ENCODE data around the gene FBXO10.

FBXO10 gene

GRCh38 chr9:37617832-37618231 lies 41.7 kb upstream of the FBXO10 start:
- no peak for DNase-seq (ENCODE audit: extremely low read depth, insufficient read length)
- H3K4me3 ChIP-seq (replicated peaks; ENCODE audit: low read depth, low read length) = no peak overlapping the region
- H3K36me3 ChIP-seq (ENCODE audit: control insufficient read depth, insufficient read depth, low read length) = no peaks in the 10 kb centered on the region
- H3K27me3 ChIP-seq (replicated peaks; ENCODE audit: control insufficient read depth, insufficient read depth, low read length) = no peaks in the 10 kb centered on the region; the same call in 1 of the 2 replicates
- TF ChIP-seq CTCF (IDR thresholded peaks at IDR 0.05; ENCODE audit: insufficient read depth, low read length, poor library complexity, severe bottlenecking) = no peak

DNA sequence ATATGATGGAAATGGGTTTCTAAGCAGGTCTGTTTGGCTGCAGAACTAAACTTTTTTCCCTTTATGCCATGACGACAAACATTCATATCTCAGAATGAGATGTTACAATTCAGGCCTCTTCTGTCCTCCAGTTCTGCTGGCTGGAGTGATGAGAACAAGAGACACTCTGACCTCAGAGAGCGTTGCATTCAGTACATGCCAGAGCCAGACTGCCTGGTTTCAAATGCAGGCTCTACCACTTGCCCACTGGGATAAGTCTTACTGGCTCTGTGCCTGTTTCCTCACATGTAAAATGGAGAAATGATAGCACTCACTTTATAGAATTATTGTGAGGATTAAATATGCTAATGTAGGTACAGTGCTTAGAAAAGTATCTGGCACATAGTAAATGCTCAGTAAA lies 41.0 kb upstream of the FBXO10 start:
- no peak for TF ChIP-seq CTCF (IDR thresholded peaks at IDR 0.05; ENCODE audit: insufficient read depth, low read length, poor library complexity, severe bottlenecking)
- DNase-seq (ENCODE audit: extremely low read depth, insufficient read length) = no peak
- Histone ChIP-seq H3K36me3 (ENCODE audit: control insufficient read depth, insufficient read depth, low read length) (no peaks in the 10 kb centered on the region), H3K27me3 (replicated peaks; ENCODE audit: control insufficient read depth, insufficient read depth, low read length) (no peaks in the 10 kb centered on the region; the same call in 1 of the 2 replicates), H3K4me3 (replicated peaks; ENCODE audit: low read depth, low read length) (no peak overlapping the region)

GRCh38 chr9:37611961-37612360 lies 35.8 kb upstream of the FBXO10 start:
- TF ChIP-seq CTCF (IDR thresholded peaks at IDR 0.05; ENCODE audit: insufficient read depth, low read length, poor library complexity, severe bottlenecking) = no peak
- no peaks in the 10 kb centered on the region for H3K36me3 ChIP-seq (ENCODE audit: control insufficient read depth, insufficient read depth, low read length)
- no peak overlapping the region for H3K4me3 ChIP-seq (replicated peaks; ENCODE audit: low read depth, low read length)
- no peaks in the 10 kb centered on the region; the same call in 1 of the 2 replicates for H3K27me3 ChIP-seq (replicated peaks; ENCODE audit: control insufficient read depth, insufficient read depth, low read length)
- DNase-seq (ENCODE audit: extremely low read depth, insufficient read length) = no peak

DNA sequence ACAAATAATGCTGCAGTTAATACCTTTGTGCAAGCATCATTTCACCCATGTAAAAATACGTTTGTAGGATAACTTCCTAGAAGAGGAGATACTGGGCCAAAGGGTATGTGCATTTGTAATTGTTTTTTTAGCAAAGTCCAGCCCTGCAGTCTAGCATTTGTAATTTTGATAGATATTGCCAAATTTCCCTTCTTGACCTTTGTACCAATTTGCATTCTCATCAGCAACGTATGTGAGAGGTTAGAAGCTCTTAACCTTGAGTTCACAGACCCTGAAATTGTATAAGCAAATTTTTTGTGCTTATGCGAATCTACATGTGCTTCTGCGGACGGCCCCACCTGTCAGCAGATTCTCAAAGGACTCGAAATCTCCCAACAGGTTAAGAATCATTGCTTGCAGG lies 34.8 kb upstream of the FBXO10 start:
- DNase-seq (ENCODE audit: extremely low read depth, insufficient read length) = no peak
- Histone ChIP-seq H3K4me3 (replicated peaks; ENCODE audit: low read depth, low read length) (no peak overlapping the region), H3K36me3 (ENCODE audit: control insufficient read depth, insufficient read depth, low read length) (no peaks in the 10 kb centered on the region), H3K27me3 (replicated peaks; ENCODE audit: control insufficient read depth, insufficient read depth, low read length) (peaks cover 1% of the 10 kb centered on the region; the same call in 1 of the 2 replicates)
- no peak for TF ChIP-seq CTCF (IDR thresholded peaks at IDR 0.05; ENCODE audit: insufficient read depth, low read length, poor library complexity, severe bottlenecking)

DNA sequence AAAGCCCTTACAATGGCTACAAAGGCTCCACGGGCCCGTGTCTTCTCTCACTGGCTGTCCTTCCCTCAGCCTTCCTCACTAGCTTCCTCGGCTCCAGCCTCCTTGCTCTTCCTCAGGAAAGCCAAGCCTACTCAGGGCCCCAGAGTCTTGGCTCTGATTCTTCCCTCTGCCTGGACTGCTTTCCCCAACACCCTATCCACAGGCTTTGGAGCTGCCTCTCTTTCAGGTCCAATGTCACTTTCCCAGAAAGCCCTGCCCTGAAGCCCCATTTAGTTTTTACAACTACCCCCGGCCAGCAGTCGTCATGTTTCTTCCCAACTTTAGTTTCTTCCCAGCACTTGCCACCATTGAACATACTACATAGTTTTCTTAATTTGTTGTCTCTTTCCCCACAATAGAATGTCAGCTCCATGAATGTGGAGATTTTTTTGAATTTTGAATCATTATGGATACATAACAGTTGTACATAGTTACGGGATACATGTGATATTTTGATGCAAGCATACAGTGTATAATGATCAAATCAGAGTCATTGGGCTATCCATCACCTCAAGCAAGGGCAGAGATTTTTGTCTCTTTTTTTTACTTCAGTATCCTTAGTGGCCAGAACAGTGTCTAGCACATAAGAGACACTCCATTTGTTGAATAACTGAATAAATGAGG lies 33.7 kb upstream of the FBXO10 start:
- no peak for DNase-seq (ENCODE audit: extremely low read depth, insufficient read length)
- H3K4me3 ChIP-seq (replicated peaks; ENCODE audit: low read depth, low read length) = no peak overlapping the region
- H3K27me3 ChIP-seq (replicated peaks; ENCODE audit: control insufficient read depth, insufficient read depth, low read length) = peaks cover 3% of the 10 kb centered on the region
- no peak for TF ChIP-seq CTCF (IDR thresholded peaks at IDR 0.05; ENCODE audit: insufficient read depth, low read length, poor library complexity, severe bottlenecking)
- H3K36me3 ChIP-seq (ENCODE audit: control insufficient read depth, insufficient read depth, low read length) = no peaks in the 10 kb centered on the region

DNA sequence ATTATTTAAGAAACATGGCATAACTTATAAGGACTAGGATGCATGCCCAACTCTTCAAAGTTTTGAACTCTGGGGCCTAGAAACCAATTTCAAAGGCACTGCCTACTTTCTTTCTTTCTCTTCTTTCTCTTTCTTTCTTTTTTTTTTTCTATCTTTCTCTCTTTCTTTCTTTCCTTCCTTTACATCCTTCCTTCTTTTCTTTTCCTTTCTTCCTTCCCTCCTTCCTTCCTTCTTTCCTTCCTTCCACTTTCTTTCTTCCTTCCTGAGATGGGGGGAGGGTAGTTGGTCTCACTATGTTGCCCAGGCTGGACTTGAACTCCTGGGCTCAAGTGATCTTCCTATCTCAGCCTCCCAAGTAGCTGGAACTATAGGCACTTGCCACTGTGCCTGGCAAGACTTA lies 32.1 kb upstream of the FBXO10 start:
- H3K4me3 ChIP-seq (replicated peaks; ENCODE audit: low read depth, low read length) = no peak overlapping the region
- DNase-seq (ENCODE audit: extremely low read depth, insufficient read length) = no peak
- H3K36me3 ChIP-seq (ENCODE audit: control insufficient read depth, insufficient read depth, low read length) = no peaks in the 10 kb centered on the region
- peaks cover 3% of the 10 kb centered on the region for H3K27me3 ChIP-seq (replicated peaks; ENCODE audit: control insufficient read depth, insufficient read depth, low read length)
- TF ChIP-seq CTCF (IDR thresholded peaks at IDR 0.05; ENCODE audit: insufficient read depth, low read length, poor library complexity, severe bottlenecking) = no peak
